Ecto neural progenitor cell (in vitro differentiated cells): Measurements from ENCODE around the gene RBM14.
"Not testable (repeated sequence)": the region's sequence is repeated elsewhere in the genome, so short reads cannot be mapped to it uniquely, and the experiment has no call there.

Experiments used
- DNase-seq: peaks from one replicate; pipeline ENCODE4 v3.0.0-alpha.2; 2018; ENCODE audit warnings: low spot score

RBM14 gene

GRCh38 chr11:66616379-66617154 lies at the start of gene RBM14:
TSS of gene RBM14 (plus strand) at chr11:66616630. CDS start at chr11:66616721, 91 bp downstream.
- peak; percentile 99 for DNase-seq

- DNase-seq, result no peak
Measured at GRCh38 chr11:66567787-66568123, 48.7 kb upstream of the RBM14 start.

GRCh38 chr11:66568124-66568916 lies 48.1 kb upstream of the RBM14 start, which contains the start of gene CTSF:
TSS of gene CTSF (minus strand) at chr11:66568606. CDS start at chr11:66568486, 120 bp downstream.
- DNase-seq, result peak; percentile 63

GRCh38 chr11:66569076-66569475 lies 47.4 kb upstream of the RBM14 start:
- DNase-seq, result no peak

GRCh38 chr11:66570079-66570849 lies 46.2 kb upstream of the RBM14 start:
- no peak for DNase-seq

- no peak for DNase-seq
Measured at GRCh38 chr11:66570850-66571180, 45.6 kb upstream of the RBM14 start.

GRCh38 chr11:66579017-66579606 lies 37.3 kb upstream of the RBM14 start:
- peak; percentile 88 for DNase-seq

GRCh38 chr11:66580803-66581202 lies 35.6 kb upstream of the RBM14 start:
- no peak for DNase-seq

GRCh38 chr11:66581261-66581660 lies 35.2 kb upstream of the RBM14 start:
- DNase-seq, result no peak

GRCh38 chr11:66582565-66583147 lies 33.8 kb upstream of the RBM14 start:
- DNase-seq, result not testable (repeated sequence)

GRCh38 chr11:66585447-66585846 lies 31.0 kb upstream of the RBM14 start:
- not testable (repeated sequence) for DNase-seq

- DNase-seq, result no peak
Measured at GRCh38 chr11:66586136-66586535, 30.3 kb upstream of the RBM14 start.

- not testable (repeated sequence) for DNase-seq
Measured at GRCh38 chr11:66589315-66589714, 27.1 kb upstream of the RBM14 start.

GRCh38 chr11:66589996-66590675 lies 26.3 kb upstream of the RBM14 start:
- DNase-seq, result no peak

- no peak for DNase-seq
Measured at GRCh38 chr11:66591175-66591574, 25.3 kb upstream of the RBM14 start.

GRCh38 chr11:66592457-66593302 lies 23.8 kb upstream of the RBM14 start, which contains the start of the genes CCDC87 and CCS:
TSS of gene CCDC87 (minus strand) at chr11:66593063. CDS start at chr11:66593015, 48 bp downstream.
TSS of gene CCS (plus strand) at chr11:66593185. CDS start at chr11:66593262, 77 bp downstream.
- peak; percentile 98 for DNase-seq

GRCh38 chr11:66593303-66593635 lies 23.2 kb upstream of the RBM14 start:
- DNase-seq, result no peak

GRCh38 chr11:66593650-66594049 lies 22.8 kb upstream of the RBM14 start:
- DNase-seq, result no peak

- DNase-seq, result no peak
Measured at GRCh38 chr11:66595245-66595904, 21.1 kb upstream of the RBM14 start.

GRCh38 chr11:66598993-66599392 lies 17.4 kb upstream of the RBM14 start:
- DNase-seq, result no peak
